Neural cell (in vitro differentiated cells): ENCODE measurements around the gene PDE4D. TPM values are rescaled to one million over a fixed set of nuclear protein-coding genes. Genes with fewer than 3 reads are reported as not detected.
A peak's percentile ranks its signal among the peaks of the same experiment; 100 is the strongest.

Experiments used
- H2AFZ ChIP-seq: fragments of 200-600, 300-800 bp; sonication (generic), shearing (Covaris generic); 2 replicates; pipeline ENCODE4 v1.6.0; 2014; ENCODE audit warnings: low read depth, mild to moderate bottlenecking, antibody characterized with exemption, low read length, moderate library complexity
- H3F3A ChIP-seq: fragments of 200-600 bp; shearing (Covaris generic); 2 replicates; pipeline ENCODE4 v1.6.1; 2016; ENCODE audit warnings: mild to moderate bottlenecking, moderate library complexity, mixed read lengths, antibody characterized with exemption, low read length; ENCODE audit not compliant: insufficient read depth, poor library complexity, severe bottlenecking
- H3K27ac ChIP-seq: fragments of 200-600, 300-800 bp; sonication (generic), shearing (Covaris generic); 2 replicates; pipeline ENCODE4 v1.5.1; 2014; ENCODE audit warnings: mild to moderate bottlenecking, low read length, moderate library complexity
- H3K27me3 ChIP-seq: fragments of 300-800, 200-600 bp; sonication (generic), shearing (Covaris generic); 2 replicates; pipeline ENCODE4 v1.6.0; 2014; ENCODE audit warnings: mild to moderate bottlenecking, low read depth, low read length, moderate library complexity; ENCODE audit not compliant: insufficient read depth
- H3K36me3 ChIP-seq: fragments of 300-800, 200-600 bp; sonication (generic), shearing (Covaris generic); 2 replicates; pipeline ENCODE4 v1.5.1; 2014; ENCODE audit warnings: mild to moderate bottlenecking, antibody characterized with exemption, low read length, moderate library complexity; ENCODE audit not compliant: insufficient read depth
- H3K4me2 ChIP-seq: fragments of 300-800, 200-600 bp; sonication (generic), shearing (Covaris generic); 2 replicates; pipeline ENCODE4 v1.6.0; 2014; ENCODE audit warnings: mild to moderate bottlenecking, low read length
- H3K4me3 ChIP-seq: fragments of 300-800, 200-600 bp; sonication (generic), shearing (Covaris generic); 2 replicates; pipeline ENCODE4 v1.5.1; 2014; ENCODE audit warnings: mild to moderate bottlenecking, low read length, moderate library complexity
- H3K79me2 ChIP-seq: fragments of 200-600 bp; shearing (Covaris generic); replicated peaks from 2 replicates; pipeline ENCODE4 v1.6.0; 2014; ENCODE audit warnings: mild to moderate bottlenecking, low read length, moderate library complexity; ENCODE audit not compliant: insufficient read depth
- H3K9ac ChIP-seq: fragments of 300-800, 200-600 bp; sonication (generic), shearing (Covaris generic); 2 replicates; pipeline ENCODE4 v1.6.1; 2016; ENCODE audit warnings: mild to moderate bottlenecking, low read length, mixed read lengths
- H3K9me2 ChIP-seq: fragments of 200-600 bp; shearing (Covaris generic); 2 replicates; pipeline ENCODE4 v1.6.1; 2016; ENCODE audit warnings: mild to moderate bottlenecking, low read length, mixed read lengths; ENCODE audit not compliant: insufficient read depth
- H3K9me3 ChIP-seq: fragments of 200-600, 300-800 bp; sonication (generic), shearing (Covaris generic); 2 replicates; pipeline ENCODE4 v1.6.1; 2016; ENCODE audit warnings: mild to moderate bottlenecking, mixed run types, low read length, moderate library complexity, mixed read lengths
- H4K20me1 ChIP-seq: fragments of 200-600 bp; shearing (Covaris generic); 2 replicates; pipeline ENCODE4 v1.6.1; 2016; ENCODE audit warnings: mild to moderate bottlenecking, mixed run types; ENCODE audit not compliant: insufficient read depth
- EP300 ChIP-seq: fragments of 450-650 bp; conservative IDR thresholded peaks from 2 replicates; pipeline ENCODE4 v1.6.1; 2014; ENCODE audit warnings: antibody characterized with exemption, mild to moderate bottlenecking, moderate library complexity; ENCODE audit not compliant: poor library complexity, severe bottlenecking
- EZH2 ChIP-seq: fragments of 200-600, 300-800 bp; shearing (Covaris generic), sonication (generic); IDR thresholded peaks from 2 replicates; pipeline ENCODE4 v1.6.1; 2014; ENCODE audit warnings: antibody characterized with exemption, low read length, borderline replicate concordance, mild to moderate bottlenecking; ENCODE audit not compliant: insufficient read depth, poor library complexity, severe bottlenecking
- MXI1 ChIP-seq: fragments of 450-650 bp; conservative IDR thresholded peaks from 2 replicates; pipeline ENCODE4 v1.6.1; 2014; ENCODE audit warnings: antibody characterized with exemption, mild to moderate bottlenecking; ENCODE audit not compliant: poor library complexity, severe bottlenecking
- POLR2AphosphoS5 ChIP-seq: IDR thresholded peaks from 2 replicates; pipeline ENCODE4 v1.6.1; 2012
- RAD21 ChIP-seq: fragments of 450-650 bp; conservative IDR thresholded peaks from 2 replicates; pipeline ENCODE4 v1.6.1; 2014; ENCODE audit warnings: antibody characterized with exemption, mild to moderate bottlenecking, moderate library complexity
- REST ChIP-seq: IDR thresholded peaks from 2 replicates; pipeline ENCODE4 v1.6.1; 2012; ENCODE audit warnings: borderline replicate concordance
- SMC3 ChIP-seq: fragments of 450-650 bp; conservative IDR thresholded peaks from 2 replicates; pipeline ENCODE4 v1.6.1; 2014; ENCODE audit warnings: antibody characterized with exemption, mild to moderate bottlenecking, moderate library complexity; ENCODE audit not compliant: poor library complexity
- TAF1 ChIP-seq: IDR thresholded peaks from 2 replicates; pipeline ENCODE4 v1.6.1; 2012; ENCODE audit warnings: low read depth
- polyA plus RNA-seq: library from polyadenylated mRNA; depleted of rRNA; stranded (reverse); fragments of >200 nt; gene quantifications from 2 replicates; pipeline ENCODE4 v1.2.3, GENCODE V29; 2014
- TF ChIP-seq, protein P1 (sequence below): fragments of 450-650 bp; IDR thresholded peaks from 2 replicates; pipeline ENCODE4 v1.5.1; 2014; ENCODE audit warnings: antibody characterized with exemption, mild to moderate bottlenecking, moderate library complexity; ENCODE audit not compliant: poor library complexity, severe bottlenecking

PDE4D gene
- polyA plus RNA-seq, 1 donor from 2014 or later: 42.8 TPM

GRCh38 chr5:59317774-59318205 is 575.7 kb downstream of the PDE4D start:
- TF ChIP-seq RAD21 (no peak), POLR2AphosphoS5 (no peak), SMC3 (no peak), TAF1 (no peak), REST (no peak), MXI1 (no peak), EZH2 (no peak), EP300 (no peak)
- TF ChIP-seq, protein P1, sequence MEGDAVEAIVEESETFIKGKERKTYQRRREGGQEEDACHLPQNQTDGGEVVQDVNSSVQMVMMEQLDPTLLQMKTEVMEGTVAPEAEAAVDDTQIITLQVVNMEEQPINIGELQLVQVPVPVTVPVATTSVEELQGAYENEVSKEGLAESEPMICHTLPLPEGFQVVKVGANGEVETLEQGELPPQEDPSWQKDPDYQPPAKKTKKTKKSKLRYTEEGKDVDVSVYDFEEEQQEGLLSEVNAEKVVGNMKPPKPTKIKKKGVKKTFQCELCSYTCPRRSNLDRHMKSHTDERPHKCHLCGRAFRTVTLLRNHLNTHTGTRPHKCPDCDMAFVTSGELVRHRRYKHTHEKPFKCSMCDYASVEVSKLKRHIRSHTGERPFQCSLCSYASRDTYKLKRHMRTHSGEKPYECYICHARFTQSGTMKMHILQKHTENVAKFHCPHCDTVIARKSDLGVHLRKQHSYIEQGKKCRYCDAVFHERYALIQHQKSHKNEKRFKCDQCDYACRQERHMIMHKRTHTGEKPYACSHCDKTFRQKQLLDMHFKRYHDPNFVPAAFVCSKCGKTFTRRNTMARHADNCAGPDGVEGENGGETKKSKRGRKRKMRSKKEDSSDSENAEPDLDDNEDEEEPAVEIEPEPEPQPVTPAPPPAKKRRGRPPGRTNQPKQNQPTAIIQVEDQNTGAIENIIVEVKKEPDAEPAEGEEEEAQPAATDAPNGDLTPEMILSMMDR: no peak
- H3K9me3 ChIP-seq: no peaks in the 10 kb centered on the region

GRCh38 chr5:59317023-59317773 is 576.3 kb downstream of the PDE4D start:
- no peaks in the 10 kb centered on the region for H3K9me3 ChIP-seq
- no peaks in the 10 kb centered on the region for H3K27me3 ChIP-seq
- H3K79me2 ChIP-seq: no peaks in the 10 kb centered on the region
- no peaks in the 10 kb centered on the region for H3K9me2 ChIP-seq
- no peak overlapping the region for H3K27ac ChIP-seq
- TF ChIP-seq EP300 (no peak), MXI1 (peak; percentile 22)
- no peaks in the 10 kb centered on the region for H3K36me3 ChIP-seq
- H3K9ac ChIP-seq: no peak overlapping the region
- H3K4me3 ChIP-seq: peak overlapping the region; percentile 11
- H2AFZ ChIP-seq: no peak overlapping the region
- H3K4me2 ChIP-seq: no peak overlapping the region
- H3F3A ChIP-seq: no peaks in the 10 kb centered on the region
- H4K20me1 ChIP-seq: no peaks in the 10 kb centered on the region

More at GRCh38 chr5:59317774-59318205, 575.7 kb downstream of the PDE4D start:
- no peak overlapping the region for H3K9ac ChIP-seq
- no peak overlapping the region for H3K4me2 ChIP-seq
- H3K9me2 ChIP-seq: no peaks in the 10 kb centered on the region
- no peaks in the 10 kb centered on the region for H3K79me2 ChIP-seq
- H3K36me3 ChIP-seq: no peaks in the 10 kb centered on the region
- H3K4me3 ChIP-seq: peak overlapping the region; percentile 11
- H4K20me1 ChIP-seq: no peaks in the 10 kb centered on the region
- no peak overlapping the region for H2AFZ ChIP-seq
- no peaks in the 10 kb centered on the region for H3F3A ChIP-seq
- no peak overlapping the region for H3K27ac ChIP-seq
- H3K27me3 ChIP-seq: no peaks in the 10 kb centered on the region
